GM21737 (cell line): ENCODE results near the gene CROCC.
A peak's percentile ranks its signal among the peaks of the same experiment; 100 is the strongest.
"Not testable (repeated sequence)": the region's sequence is repeated elsewhere in the genome, so short reads cannot be mapped to it uniquely, and the experiment has no call there.

Experiments
- ATAC-seq: cut with Tn5 transposase; IDR thresholded peaks from one replicate; pipeline ENCODE4 v1.9.1; 2021; ENCODE audit warnings: mild to moderate bottlenecking, moderate library complexity; ENCODE audit not compliant: unreplicated experiment

Gene CROCC

DNA sequence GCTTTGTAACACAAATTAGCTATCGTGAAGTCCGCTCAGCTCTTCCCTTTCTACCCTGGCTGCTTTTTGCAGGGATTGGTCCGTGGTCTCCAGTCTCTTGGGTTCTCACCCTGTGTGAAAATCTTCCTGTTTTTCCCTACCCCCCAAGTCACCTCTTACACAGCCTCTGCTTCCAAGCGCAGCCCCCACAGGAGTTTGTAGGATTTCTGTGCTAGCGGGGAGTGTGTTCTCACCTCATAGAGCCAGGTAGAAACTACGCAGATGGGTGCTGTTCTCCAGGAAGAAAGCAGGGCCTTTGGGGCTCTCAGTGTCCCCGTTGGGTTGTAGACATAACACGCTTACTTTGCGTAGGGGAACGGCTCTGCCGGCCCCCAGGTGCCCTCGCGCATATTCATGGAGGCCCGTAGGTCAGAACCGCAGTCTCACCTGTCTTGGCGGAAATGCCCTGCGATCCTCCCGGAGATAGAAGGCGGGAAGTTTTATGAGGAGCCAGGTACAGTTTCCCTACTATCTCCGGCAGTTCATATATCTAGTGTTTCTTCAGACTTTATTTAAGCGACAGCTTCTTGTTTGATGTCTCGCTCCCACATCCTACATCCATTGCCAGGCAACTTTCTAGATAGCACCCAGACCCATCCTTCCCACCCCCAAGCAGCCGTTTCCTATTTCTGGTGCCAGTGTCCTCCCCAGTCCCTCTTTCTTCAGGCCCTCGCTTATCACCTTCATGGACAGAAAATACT lies 25.2 kb upstream of the CROCC start:
- peak; percentile 27 for ATAC-seq

DNA sequence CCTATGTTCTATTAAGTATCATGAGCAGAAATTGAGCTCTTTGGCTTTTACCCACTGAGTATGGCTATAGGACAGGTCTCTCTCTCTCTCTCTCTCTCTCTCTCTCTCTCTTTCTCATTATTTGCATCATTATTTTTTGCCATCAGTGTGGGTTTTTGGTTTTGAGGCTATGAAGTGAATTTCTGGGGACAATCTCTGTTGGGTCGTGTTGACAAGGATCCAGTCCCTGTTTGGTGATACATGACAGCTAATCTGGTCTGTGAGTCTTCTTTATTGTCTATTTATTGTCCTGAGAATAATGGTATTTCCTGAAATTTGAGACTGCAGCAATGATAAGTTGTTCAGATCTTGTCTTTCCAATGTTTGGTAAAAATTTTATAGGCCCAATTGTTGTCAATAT lies 24.1 kb upstream of the CROCC start:
- ATAC-seq: not testable (repeated sequence)

DNA sequence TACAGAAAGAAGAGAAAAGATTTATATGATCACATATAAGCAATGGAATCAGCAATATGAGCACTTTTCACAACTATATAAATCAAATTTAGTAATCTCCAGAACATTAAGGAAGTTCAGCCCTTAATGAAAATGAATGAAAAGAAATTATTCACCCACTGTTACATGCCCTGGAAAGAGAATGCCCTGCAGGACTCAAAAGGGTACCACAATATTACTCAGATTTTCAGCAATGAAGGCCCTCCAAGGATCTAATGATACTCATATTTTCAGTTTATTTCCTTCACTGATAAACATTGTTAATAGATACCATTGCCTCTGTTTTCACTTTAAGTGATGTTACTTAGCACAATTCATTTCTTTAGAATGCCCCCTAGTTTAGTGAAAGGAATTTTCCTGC lies 23.4 kb upstream of the CROCC start:
- ATAC-seq: not testable (repeated sequence)

DNA sequence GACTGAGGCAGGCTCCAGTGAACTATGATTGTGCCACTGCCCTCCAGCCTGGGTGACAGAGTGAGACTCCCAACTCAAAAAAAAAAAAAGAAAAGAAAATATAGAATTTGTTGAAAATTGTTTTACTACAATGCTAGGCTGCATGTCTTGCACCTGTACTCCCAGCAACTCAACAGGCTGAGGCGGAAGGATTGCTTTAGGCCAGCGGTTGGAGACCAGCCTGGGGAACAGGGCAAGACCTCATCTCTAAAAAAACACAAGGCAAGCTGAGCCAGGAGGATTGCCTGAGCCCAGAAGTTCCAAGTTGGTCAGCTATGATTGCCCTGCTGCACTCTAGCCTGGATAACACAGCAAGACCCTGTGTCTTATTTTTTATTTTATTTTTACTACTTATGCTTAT lies 22.7 kb upstream of the CROCC start:
- ATAC-seq: not testable (repeated sequence)

DNA sequence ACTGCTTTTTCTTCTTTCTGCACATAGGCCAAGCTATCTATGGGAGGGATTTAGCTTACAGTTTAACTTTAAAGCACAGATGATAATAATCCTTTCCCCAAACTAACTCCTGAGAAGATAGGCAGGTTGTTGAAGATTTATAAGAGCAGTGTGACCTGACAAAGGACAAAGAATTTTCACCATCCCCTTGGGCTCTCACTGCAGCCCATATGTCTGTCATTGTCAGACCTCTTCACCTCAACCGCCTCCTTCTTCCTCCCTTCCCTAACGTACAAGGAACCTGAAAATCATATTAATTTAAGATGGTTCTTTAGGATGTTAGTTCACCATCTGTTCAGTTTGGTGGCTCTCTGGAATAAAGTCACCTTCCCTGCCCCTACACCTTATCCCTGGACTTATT lies 21.0 kb upstream of the CROCC start:
- no peak for ATAC-seq

DNA sequence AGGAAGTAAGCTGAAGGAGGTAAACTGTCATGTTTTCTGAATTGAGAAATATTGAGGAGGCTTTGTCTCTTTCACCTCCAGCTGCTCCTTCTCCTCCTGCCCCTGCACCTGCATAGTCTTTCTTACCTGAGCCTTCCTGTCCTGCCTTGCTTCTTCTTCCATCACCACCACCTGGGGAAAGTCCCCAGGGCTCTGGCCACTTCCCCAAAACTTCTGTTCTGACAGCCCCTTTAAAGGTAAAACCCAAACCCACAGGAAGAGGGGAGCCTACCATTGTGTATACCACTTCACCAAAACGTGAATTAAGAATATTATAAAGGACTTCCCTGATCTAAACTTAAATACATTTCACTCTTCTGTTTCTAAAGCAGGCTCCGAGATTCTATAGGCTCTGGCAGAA lies 20.4 kb upstream of the CROCC start:
- not testable (repeated sequence) for ATAC-seq

DNA sequence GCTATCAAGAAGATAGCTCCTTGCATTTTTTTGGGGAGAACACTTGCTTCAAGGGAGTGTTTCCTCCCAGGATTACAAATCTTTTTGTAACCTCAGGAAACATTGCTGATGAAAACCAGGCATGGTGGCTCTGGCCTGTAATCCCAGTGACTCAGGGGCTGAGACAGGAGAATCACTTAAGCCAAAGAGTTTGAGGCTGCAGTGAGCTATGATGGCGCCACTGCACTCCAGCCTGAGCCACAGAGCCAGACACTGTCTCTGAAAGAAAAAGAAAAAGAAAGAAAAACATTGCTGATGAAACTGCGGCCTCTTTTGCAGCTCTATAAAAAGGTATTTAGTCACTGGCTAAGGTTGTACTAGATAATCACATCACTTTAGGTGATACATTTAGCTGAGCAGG lies 18.7 kb upstream of the CROCC start:
- ATAC-seq: no peak

DNA sequence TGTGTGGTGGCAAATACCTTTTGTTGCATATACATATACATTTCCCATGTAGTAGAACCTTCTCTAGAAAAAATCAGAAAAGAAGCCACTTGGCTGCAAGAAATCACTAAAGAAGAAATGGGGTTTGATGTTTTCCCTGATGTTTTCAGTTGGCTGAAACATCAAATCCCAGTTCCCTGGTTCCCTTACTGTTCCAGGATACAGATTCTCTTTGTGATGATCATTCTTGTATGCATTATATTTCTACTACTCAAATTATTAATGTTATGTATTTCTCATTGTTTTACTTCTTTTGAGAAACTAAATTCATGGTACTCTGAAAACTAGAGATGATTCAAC lies 18.3 kb upstream of the CROCC start:
- no peak for ATAC-seq

DNA sequence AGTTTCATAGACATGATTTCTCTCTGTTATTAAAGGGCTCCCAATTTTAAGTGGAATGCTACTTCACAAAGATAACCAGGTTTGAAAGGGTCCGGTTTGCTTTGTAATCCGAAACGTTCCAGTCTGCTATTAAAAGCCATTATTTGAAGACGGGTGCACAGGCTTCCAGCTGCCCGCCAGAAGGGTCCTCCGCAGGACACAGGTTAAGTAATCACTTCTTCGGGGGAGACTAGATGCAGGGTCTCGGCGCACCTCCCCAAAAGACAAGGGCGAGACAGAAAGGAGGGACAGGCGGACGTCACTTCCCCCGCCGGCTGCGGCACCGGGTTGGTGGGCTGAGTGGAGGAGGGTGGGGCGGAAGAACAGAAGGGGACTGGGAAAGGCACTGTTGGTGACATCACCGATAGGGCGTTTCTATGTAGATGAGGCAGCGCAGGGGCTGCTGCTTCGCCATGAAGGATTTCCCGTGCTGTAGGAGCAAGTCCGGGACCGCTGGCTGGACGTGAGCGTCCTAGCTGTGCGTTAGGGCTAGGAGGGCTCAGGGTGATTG lies 17.1 kb upstream of the CROCC start:
- ATAC-seq: peak; percentile 89

DNA sequence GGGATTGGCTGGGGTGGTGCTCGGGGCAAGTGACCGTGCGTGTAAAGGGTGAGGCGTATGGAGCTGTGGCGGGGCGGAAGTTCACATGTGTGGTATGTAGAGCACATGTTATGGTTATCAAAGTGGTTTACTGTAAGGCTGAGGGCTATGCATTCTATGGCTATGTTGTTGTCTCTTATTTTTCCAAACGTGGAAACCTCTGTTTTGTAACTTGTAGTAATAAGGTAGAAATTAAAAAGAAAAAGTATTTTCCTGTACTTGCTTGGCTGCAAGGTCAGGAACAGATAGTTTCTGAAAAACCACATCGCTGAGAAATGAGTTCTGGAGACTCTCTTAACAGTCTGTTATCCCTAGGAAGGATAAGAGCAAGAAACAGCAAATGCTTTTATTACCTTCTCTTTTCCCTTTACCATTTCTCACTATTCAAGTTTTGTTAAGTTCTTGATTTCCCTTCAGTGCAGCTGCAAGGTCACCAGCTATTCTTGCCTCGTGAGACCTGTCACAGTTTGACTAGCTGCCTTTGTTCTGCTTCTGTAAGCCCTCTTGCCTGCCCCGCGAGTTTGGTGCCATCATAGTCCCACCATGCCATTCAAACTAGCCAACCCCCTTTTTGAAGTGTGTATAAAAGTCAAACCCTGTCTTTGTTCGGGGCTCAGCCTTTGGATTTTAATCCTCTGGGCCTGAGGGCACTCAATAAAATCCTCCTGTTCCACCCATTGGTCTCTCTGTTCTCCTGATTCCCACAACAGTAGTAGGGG lies 16.4 kb upstream of the CROCC start:
- peak; percentile 72 for ATAC-seq

DNA sequence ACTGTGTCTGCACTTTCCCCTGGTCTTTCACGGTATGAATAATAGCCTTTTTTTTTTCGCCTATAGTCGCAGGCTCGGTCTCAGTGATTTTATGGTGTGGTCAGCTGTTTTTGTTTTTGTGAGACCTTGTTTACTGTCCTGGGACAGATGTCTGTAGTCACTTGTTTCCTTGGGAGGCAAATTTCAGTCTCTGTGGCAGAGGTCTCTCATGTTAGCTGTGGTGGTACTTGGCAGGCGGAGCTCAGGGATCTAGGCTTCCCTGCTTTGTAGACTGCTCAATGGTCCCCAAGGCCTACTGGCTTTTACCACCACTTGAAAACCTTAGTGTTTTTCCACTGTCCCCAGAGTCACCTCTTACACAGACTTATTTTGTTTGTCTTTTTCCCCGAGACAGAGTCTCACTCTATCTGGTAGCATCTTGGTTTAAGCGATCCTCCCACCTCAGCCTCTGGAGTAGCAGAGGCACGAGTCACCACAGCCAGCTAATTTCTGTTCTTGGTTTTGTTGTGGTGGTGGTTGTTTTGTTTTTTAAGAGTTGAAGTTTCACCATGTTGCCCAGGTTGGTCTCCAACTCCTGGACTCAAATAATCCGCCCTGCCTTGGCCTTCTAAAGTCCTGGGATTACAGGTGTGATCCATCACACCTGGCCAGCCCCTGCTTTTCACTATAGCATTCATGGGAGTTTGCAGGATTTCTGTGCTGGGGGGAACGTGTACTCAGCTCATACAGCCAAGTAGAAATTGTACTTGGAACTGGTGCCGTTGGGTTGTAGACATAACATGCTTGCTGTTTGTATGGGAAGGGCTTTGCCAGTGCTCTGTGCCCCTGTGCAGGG lies 15.6 kb upstream of the CROCC start:
- ATAC-seq: no peak

DNA sequence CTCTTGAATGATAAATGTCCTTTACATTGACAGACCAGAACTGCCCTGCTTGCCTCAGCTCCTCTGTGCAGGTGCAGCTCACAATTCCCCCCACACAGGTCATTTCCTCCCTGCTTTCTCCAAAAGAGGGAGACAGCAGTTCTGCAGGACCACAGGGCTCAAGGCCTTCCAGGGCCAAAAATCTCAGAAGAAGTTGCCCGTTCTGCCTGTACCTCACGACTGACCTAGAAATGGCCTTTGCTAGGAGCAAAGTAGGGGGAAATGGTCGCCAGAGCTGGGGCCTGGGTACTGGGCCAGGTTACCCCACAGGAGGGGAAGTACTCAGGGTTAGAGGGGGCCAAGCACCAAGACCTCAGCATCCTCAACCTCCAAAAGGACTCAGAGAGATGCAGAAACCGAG lies 14.9 kb upstream of the CROCC start:
- ATAC-seq: no peak

DNA sequence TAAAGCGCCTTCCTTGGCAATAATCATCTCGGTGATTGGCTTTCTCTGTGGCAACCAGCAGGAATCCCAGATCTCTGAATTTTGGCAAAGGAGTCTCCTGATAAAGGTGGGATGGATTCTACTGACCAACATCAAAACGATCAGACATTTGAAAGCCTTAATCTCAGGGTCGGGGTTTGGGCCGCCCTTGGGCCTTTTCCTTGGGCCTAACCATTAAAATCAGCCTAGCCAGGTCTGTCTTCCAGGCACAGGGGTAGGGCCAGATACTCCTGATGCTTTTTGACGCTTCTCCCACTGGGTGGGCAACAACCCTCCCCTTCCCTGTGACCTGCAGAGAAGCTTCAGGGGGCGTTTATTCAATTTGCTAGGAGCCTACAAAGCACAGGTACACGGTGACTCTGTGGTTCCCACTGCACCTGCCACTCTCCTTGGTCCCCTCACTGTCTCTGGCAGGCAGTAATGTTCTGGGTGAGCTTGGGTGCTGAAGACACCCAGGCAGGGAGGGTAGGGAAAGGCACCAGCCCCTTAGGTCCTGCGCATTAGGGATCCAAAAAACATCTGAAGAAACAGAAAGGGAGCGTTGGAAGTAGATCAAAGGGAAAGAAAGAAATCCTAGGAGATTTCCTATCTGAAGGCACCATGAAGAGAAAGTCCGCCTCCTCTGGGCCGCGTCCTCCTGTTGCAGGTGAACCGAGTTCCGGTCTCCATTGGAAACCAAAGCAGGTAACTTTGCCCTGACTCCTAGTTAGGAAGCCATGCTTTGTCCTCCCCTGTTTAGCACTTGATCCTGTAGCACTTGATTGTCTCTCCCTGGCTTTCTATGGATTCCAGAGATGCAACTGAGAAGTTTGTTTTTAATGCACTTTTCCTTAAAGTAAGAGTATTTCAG lies 13.6 kb upstream of the CROCC start:
- ATAC-seq: no peak

DNA sequence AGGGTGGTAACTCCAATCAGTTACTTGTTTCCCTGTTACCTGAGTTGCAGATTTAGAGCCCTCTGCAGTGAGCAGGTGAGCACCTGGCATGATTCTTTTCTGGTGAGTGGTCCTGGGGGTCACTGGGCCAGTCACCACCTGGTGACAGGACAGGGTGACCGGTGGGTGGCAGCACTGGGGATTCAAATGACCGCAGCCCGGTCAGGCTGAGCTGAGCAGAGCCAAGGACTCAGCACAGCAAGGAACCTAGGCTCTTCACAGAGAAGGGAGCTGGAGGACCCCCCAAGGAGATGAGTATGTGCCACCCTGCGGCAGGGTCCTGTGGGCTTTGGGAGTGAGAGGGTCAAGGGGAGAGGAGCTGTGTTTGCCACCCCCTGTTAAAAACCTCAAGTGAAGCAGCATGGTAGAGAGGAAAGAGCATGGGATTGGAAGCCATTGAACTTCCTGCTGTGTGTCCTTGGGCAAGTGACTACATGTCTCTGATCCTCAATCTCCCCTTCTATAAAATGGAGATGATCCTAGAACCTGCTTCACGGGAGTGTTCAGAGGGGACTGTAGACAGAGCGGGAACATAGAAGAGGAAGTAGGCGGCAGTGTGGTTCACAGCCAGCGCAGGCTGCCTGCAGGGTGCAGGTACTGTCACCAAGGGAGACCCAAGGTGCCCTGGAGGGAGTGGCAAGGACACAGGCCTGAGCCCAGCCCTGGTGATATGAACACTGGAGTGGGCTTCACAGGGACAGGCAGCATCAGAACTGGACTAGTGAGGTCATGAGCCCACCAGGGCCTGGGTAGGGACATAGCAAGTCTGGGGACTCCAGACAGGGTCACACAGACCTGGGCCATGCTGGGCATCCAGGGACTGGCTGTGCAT lies 9.6 kb upstream of the CROCC start:
- not testable (repeated sequence) for ATAC-seq

DNA sequence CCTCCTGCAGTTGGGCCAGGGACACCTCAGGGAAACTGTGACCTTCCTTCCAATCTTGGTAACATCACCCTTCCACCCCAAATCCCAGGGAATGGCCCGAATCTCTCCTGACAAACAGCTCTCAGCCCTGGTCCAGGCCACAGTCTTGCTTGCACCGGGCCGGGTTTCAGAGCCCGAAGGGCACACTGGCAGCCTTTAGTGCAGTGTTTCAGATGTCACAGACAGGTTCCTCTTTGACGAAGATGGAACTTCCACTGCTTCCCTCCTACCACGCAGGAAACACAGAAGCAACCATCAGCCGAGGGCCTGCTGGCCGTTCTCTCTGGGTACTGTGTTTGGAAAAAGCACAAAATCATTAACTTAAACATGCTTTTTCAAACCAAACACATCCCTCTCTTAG lies 9.0 kb upstream of the CROCC start:
- not testable (repeated sequence) for ATAC-seq

DNA sequence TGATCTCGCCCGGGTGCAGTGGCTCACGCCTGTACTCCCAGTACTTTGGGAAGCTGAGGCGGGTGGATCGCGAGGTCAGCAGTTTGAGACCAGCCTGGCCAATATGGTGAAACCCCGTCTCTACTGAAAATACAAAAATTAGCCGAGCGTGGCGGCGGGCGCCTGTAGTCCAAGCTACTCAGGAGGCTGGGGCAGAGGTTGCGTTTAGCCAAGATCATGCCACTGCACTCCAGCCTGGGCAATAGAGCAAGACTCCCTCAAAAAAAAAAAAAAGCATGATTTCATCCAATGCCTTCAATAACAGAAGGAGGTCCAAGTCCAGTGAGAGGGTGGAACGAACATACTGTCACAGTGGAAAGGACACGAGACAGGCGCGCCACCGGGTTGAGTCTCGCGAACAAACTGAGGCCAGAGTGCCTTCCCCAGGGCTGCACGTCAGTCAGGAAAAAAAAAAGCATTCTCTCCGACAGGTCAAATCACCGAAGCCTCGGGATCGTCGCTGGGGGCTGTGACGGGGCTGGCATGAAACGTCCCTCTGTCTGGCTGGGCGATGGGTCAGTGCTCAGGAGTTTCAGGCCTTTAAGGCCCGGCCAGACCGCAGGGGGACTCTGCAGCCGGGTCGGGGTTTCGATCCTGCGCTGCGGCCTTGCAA lies 8.4 kb upstream of the CROCC start:
- no peak for ATAC-seq

DNA sequence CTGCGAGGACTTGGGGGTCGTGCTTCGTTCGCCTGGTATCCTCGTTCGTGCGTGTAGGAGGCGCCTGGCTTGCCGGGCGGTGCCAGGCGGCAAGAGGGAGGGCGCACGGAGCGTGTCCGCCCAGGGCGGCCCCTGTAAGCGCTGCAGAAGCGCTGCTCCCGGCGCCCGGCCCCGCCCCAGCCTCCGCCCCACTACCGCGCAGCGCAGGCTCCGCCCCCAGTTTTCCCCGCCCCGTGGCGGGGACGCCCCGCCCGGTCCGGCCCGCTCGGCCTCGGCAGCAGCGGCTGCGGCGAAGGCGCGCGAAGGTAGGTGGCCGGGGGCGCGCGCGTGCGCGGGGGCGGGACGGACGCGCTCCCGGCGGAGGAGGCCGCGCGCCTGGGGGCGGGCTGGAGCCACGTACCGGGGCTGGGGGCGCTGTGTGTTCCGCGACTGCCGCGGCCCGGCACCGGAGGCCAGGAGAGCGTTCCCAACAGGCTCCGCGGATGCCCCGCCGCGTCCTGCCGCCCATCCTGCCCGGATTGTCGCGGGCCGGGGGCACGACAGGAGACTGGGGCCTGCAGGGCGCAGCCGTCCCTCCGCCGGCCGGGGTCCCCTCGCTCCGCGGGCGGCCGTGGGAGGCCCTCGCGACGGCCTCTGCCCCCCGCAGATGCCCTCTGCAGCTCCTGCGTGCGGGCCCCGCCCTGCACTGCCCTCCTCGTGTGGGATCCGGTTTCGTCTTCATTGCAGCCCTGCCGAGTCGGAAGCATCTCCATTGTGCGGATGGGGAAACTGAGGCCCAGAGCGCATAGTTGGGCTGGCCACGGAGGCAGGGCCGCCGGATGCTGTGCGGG lies 7.7 kb upstream of the CROCC start:
- peak; percentile 87 for ATAC-seq
